Measurements from ENCODE around the gene LIN28B. TPM values are rescaled to one million over a fixed set of nuclear protein-coding genes. Genes with fewer than 3 reads are reported as not detected.

Gene LIN28B
- total RNA-seq, 4 donors from 2014 or later = not detected

DNA sequence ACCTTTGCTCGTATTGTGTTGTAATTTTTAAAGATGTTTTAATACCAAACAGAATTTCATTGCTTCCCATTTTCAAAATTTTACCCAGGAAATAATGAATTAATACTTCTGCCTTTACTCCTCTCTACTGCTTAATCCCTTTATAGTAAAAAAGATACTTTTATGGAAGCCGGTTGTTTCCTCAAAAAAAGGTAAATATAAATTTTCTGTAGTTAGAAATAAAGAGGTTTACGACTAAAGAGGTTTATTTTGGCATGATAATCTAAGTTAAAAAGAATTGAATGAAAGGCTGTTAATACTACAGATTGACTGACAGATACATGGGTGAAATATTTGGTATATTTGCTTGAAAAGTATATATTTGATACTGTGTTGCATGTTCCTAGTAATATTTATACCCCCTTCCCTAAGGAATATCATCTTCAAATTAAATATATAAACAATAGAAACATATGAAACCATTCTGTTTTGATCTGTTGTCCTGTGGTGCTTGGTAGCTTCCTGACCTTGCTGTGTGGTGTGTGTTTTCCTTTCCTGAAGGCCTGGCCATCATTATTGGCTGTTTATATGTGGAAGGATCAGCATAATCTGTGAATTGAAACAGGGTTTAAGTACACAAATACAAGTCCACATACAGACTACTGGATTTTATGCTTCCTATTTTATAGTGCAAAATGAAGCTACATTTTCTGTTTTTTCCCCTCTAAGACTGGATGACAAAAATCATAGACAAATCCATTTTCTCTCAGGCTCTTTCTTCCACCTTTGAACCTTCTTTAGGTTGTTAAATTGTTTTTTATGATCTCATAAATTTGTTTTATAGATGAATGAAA, 2.3 kb downstream of the LIN28B start:
- no peak for TF ChIP-seq CTCF (IDR thresholded peaks at IDR 0.05; ENCODE audit: low read depth)

- TF ChIP-seq CTCF (IDR thresholded peaks at IDR 0.05; ENCODE audit: low read depth) = no peak
Observed at GRCh38 chr6:104969108-104969507, 12.2 kb downstream of the LIN28B start.

- no peak for TF ChIP-seq CTCF (IDR thresholded peaks at IDR 0.05; ENCODE audit: low read depth)
Observed at GRCh38 chr6:104969785-104970581, 13.1 kb downstream of the LIN28B start.

GRCh38 chr6:104973404-104973803, 16.5 kb downstream of the LIN28B start:
- TF ChIP-seq CTCF (IDR thresholded peaks at IDR 0.05; ENCODE audit: low read depth) = no peak

GRCh38 chr6:104983296-104983695, 26.4 kb downstream of the LIN28B start:
- TF ChIP-seq CTCF (IDR thresholded peaks at IDR 0.05; ENCODE audit: low read depth) = no peak

GRCh38 chr6:104983776-104984175, 26.9 kb downstream of the LIN28B start:
- TF ChIP-seq CTCF (IDR thresholded peaks at IDR 0.05; ENCODE audit: low read depth) = no peak

GRCh38 chr6:104984831-104985230, 27.9 kb downstream of the LIN28B start:
- no peak for TF ChIP-seq CTCF (IDR thresholded peaks at IDR 0.05; ENCODE audit: low read depth)
